SIG-M5 treated with dmso at 0.1 percent for 504 hours (cell line): ENCODE results near the gene CWC27.

Experiments
- DNase-seq: peaks from one replicate; lab custom pipeline; 2025; ENCODE audit not compliant: unreplicated experiment; lab: John Stamatoyannopoulos, UW

CWC27 gene

GRCh38 chr5:65065001-65065511 lies 296.3 kb downstream of the CWC27 start:
- no peak for DNase-seq

- peak; percentile 59 for DNase-seq
Observed at GRCh38 chr5:65066387-65067146, 297.8 kb downstream of the CWC27 start.

- no peak for DNase-seq
Observed at GRCh38 chr5:65067147-65067506, 298.4 kb downstream of the CWC27 start.
